GM15510 (cell line): ENCODE data around the gene SOWAHB.

Experiments used
- POLR2A ChIP-seq: IDR thresholded peaks from 3 replicates; pipeline ENCODE4 v1.6.1; 2011; ENCODE audit warnings: borderline replicate concordance; ENCODE audit not compliant: insufficient read length; ENCODE audit errors: extremely low read depth

SOWAHB gene

GRCh38 chr4:76881375-76881774 is 16.6 kb downstream of the SOWAHB start:
- no peak for TF ChIP-seq POLR2A

- TF ChIP-seq POLR2A, result no peak
Observed at GRCh38 chr4:76879731-76880364, 18.1 kb downstream of the SOWAHB start.

DNA sequence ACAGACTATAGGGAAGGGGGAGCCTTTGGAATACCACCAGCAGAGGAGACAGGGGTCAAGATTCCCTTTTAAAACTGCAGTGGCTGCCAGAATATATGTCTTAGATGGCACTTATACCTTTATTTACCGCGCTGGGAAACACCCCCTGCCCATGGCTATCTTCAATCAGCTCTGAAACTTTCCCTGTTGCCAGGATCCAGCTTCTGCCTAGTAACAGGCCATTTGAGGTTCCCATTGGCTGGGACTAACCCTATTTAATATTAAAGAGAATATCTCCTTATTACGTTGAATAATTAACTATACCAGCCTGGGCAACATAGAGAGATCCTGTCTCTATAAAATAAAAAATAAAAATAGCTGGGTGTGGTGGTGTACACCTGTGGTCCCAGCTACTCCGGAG is 23.8 kb downstream of the SOWAHB start:
- no peak for TF ChIP-seq POLR2A

DNA sequence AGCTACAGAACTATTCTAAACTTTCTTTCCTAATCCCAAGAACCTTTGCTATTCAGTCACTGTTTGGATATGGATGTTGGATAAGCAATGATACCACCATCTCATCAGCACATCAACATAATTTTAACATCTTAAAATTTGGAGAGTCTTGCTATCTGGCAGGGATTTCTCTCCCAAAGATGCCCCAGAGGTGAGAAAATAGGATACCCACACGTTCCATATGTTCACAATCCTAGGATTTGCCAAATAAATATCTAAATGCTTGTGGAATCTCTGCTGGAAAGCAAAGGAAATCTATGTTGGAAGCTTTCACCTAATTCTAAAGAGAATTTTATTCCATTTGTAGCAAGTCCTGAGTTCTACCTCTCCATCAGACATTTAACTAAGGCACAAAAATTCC is 24.4 kb downstream of the SOWAHB start:
- TF ChIP-seq POLR2A, result no peak

GRCh38 chr4:76872556-76872955 is 25.4 kb downstream of the SOWAHB start:
- TF ChIP-seq POLR2A, result no peak

DNA sequence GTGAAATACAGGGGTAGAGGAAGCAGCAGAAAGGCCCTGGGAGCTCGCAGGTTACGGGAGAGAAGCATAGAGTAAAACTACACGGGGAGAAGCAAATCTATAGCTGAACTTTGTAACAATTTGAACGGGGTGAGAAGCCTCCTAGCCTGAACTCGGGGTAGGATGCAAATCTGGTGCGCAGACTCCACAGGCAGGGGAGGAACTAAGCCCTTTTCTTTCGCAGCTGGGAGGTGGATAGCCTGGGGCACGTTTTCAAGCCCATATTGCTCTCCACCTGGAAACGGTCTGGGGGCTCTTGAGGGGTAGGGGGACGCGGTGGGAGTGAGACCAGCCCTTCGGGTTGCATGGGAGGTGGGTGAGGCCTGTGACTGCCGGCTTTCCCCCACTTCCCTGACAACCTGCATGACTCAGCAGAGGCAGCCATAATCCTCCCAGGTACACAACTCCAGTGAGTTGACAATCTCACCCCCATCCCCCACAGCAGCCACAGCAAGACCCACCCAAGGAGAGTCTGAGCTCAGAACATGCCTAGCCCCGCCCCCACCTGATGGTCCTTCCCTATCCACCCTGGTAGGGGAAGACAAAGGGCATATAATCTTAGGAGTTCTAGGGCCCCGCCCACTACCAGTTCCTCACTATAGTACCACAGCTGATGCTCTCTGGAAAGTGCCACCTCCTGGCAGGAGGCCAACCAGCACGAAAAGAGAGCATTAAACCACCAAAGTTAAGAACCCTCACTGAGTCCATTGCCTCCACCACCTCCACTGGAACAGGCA is 29.9 kb downstream of the SOWAHB start:
- TF ChIP-seq POLR2A, result no peak

DNA sequence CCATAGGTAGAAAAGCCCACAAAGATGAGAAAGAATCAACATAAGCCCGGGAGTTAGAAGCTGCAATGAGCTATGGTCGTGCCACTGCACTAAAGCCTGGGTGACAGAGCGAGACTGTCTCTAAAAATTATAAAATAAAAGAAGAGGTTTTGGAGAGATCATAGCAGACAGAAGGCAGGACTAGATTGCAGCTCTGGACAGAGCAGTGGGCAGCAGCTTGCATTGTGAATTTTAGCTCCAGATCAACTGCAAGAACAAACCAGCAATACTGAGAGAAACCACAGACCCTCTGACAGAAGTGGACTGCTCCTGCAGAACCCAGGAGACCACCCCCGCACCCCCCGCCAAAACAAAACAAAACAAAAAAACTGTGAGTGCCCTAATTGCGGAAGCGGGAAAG is 30.6 kb downstream of the SOWAHB start:
- no peak for TF ChIP-seq POLR2A

- TF ChIP-seq POLR2A, result no peak
Observed at GRCh38 chr4:76866641-76867040, 31.3 kb downstream of the SOWAHB start.

GRCh38 chr4:76858319-76858718 is 39.6 kb downstream of the SOWAHB start:
- no peak for TF ChIP-seq POLR2A

DNA sequence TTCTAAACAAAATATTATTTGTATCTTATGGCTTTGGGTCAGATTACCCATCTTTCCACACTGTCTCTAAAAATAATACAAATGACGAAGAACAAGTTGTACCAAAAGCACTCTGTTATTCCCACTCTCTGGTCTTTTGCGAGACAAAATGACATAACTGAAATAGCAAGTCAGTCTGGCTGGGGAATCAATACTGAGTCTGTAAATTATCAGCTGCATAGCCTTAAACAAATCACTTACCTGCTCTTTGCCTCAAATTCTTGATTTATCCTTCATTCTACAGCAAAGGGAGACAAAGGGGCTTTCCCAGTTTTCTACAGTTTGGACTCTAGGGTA is 40.9 kb downstream of the SOWAHB start:
- TF ChIP-seq POLR2A, result no peak

- TF ChIP-seq POLR2A, result no peak
Observed at GRCh38 chr4:76856243-76857073, 41.5 kb downstream of the SOWAHB start.

DNA sequence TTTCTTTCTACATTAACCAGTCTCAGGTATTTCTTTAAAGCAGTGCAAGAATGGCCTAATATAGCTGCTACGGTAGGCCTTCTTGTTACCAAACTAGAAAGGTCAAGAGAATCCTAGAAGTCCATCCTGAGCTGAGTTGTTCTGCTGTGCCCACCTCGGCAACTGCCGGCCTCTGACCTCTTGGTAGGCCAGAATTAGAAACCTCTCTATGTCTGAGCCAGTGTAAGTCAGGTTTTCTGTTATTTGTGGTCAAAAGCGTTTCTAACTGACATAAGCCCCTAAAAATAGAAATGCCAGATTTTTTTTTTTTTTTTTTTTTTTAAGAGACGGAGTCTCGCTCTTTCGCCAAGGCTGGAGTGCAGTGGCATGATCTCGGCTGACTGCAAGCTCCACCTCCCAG is 43.1 kb downstream of the SOWAHB start:
- TF ChIP-seq POLR2A, result no peak

- no peak for TF ChIP-seq POLR2A
Observed at GRCh38 chr4:76851375-76851774, 46.6 kb downstream of the SOWAHB start.

DNA sequence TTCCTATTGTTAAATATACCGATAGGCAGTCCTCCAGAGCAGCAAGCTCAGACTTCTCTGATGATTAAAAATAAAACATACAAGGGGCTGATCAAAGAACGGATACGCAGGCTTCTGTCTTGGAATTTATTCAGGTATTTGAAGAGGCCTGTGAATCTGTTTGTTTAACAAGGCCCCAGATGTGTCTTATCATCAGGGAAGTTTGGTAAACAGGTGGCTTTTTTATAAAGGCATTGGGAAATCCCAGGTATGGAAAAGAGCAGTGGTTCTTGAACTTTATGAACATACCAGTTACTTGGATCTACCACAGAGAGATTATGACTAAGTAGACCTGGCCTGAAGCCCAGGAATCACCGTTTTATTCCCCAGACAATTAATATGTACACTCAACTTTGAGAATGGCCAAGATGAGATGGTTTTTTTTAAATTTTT is 47.9 kb downstream of the SOWAHB start:
- TF ChIP-seq POLR2A, result no peak
